AG04450 (cell line): ENCODE results near the gene NT5M. TPM values are rescaled to one million over a fixed set of nuclear protein-coding genes. Genes with fewer than 3 reads are reported as not detected.

Experiments used
- CTCF ChIA-PET: fragments of 300-600, 350-600 bp; formaldehyde crosslinking; extraction: SDS; loops from one replicate; lab custom pipeline; 2022; ENCODE audit warnings: antibody characterized with exemption, inconsistent platforms; lab: Charles Lee
- POLR2A ChIA-PET: fragments of 350-600 bp; formaldehyde crosslinking; extraction: SDS; loops from one replicate; lab custom pipeline; 2021; ENCODE audit warnings: antibody characterized with exemption, inconsistent platforms; lab: Yijun Ruan, JAX
- DNase-seq: peaks from one replicate; pipeline ENCODE4 v3.0.0-alpha.2; 2011; ENCODE audit warnings: low read depth, low spot score
- H3K27ac ChIP-seq: one replicate; pipeline ENCODE4 v1.5.1; 2012; ENCODE audit warnings: low read depth, low read length, control low read depth
- H3K27me3 ChIP-seq: one replicate; pipeline ENCODE4 v1.6.0; 2012; ENCODE audit warnings: low read length; ENCODE audit not compliant: control insufficient read depth, insufficient read depth
- H3K4me3 ChIP-seq: 2 replicates; pipeline ENCODE4 v1.5.1; 2011; ENCODE audit warnings: mild to moderate bottlenecking, low read depth, low read length, control low read depth
- H3K9me3 ChIP-seq: 2 replicates; pipeline ENCODE4 v1.5.1; 2012; ENCODE audit warnings: low read length; ENCODE audit not compliant: control insufficient read depth, insufficient read depth
- CTCF ChIP-seq: IDR thresholded peaks from 2 replicates; pipeline ENCODE4 v1.5.1; 2011; ENCODE audit warnings: low read depth, low read length, control low read depth, inconsistent platforms
- polyA plus RNA-seq: library from polyadenylated mRNA; depleted of rRNA; stranded (reverse); fragments of >200 nt; gene quantifications from 2 replicates; pipeline ENCODE4 v1.2.3, GENCODE V29; 2011

Gene NT5M
- polyA plus RNA-seq, 1 experiment: 0.36 TPM

- Histone ChIP-seq H3K9me3 (no peaks in the 10 kb centered on the region), H3K27ac (no peak overlapping the region), H3K4me3 (no peak overlapping the region), H3K27me3 (no peaks in the 10 kb centered on the region)
- POLR2A ChIA-PET: no interaction called here
- DNase-seq: no peak
- TF ChIP-seq CTCF: no peak
- CTCF ChIA-PET: no interaction called here
Observed at GRCh38 chr17:17309356-17309755, 6.2 kb downstream of the NT5M start.

GRCh38 chr17:17313350-17313991, 10.3 kb downstream of the NT5M start:
- ChIA-PET POLR2A (no interaction called here), CTCF (no interaction called here)
- Histone ChIP-seq H3K9me3 (no peaks in the 10 kb centered on the region), H3K4me3 (no peak overlapping the region), H3K27me3 (no peaks in the 10 kb centered on the region), H3K27ac (no peak overlapping the region)
- TF ChIP-seq CTCF: peak; percentile 51
- no peak for DNase-seq

GRCh38 chr17:17314501-17315071, 11.4 kb downstream of the NT5M start:
- Histone ChIP-seq H3K27me3 (no peaks in the 10 kb centered on the region), H3K9me3 (no peaks in the 10 kb centered on the region), H3K27ac (no peak overlapping the region), H3K4me3 (no peak overlapping the region)
- no peak for DNase-seq
- ChIA-PET CTCF (interaction anchor here (1.2 kb wide), 1 partner anchor 9 kb away, joined by 3 read pairs; no protein-coding TSS in a partner anchor), POLR2A (no interaction called here)
- no peak for TF ChIP-seq CTCF

GRCh38 chr17:17315142-17315821, 12.1 kb downstream of the NT5M start:
- Histone ChIP-seq H3K27me3 (no peaks in the 10 kb centered on the region), H3K27ac (no peak overlapping the region), H3K9me3 (no peaks in the 10 kb centered on the region), H3K4me3 (no peak overlapping the region)
- POLR2A ChIA-PET: no interaction called here
- no peak for DNase-seq
- CTCF ChIA-PET: interaction anchor here (1.2 kb wide), 1 partner anchor 10 kb away, joined by 3 read pairs; no protein-coding TSS in a partner anchor
- TF ChIP-seq CTCF: no peak
